Liver (tissue), 9 donors: Measurements from ENCODE around the gene EIF4B. TPM values are rescaled to one million over a fixed set of nuclear protein-coding genes. Genes with fewer than 3 reads are reported as not detected.
A peak's percentile ranks its signal among the peaks of the same experiment; 100 is the strongest.

Source experiments
- DNase-seq: peaks from one replicate; pipeline ENCODE4 v3.0.0-alpha.2; 2017; ENCODE audit warnings: low spot score
- H3K27ac ChIP-seq, 2 donors: one replicate each; pipeline ENCODE4 v1.7.0; 2013; ENCODE audit warnings: inconsistent platforms in 2 of 2, low read length in 2 of 2, control low read depth in 1 of 2, low read depth in 1 of 2, mild to moderate bottlenecking in 1 of 2
- H3K27me3 ChIP-seq, 4 donors: one replicate each; pipeline versions ENCODE4 v1.6.1 to v1.7.0; 2013; ENCODE audit warnings: low read length in 3 of 4, inconsistent platforms in 1 of 4, mild to moderate bottlenecking in 1 of 4, moderate library complexity in 1 of 4; ENCODE audit not compliant: control insufficient read depth in 4 of 4, insufficient read depth in 4 of 4
- H3K36me3 ChIP-seq, 4 donors: one replicate each; pipeline versions ENCODE4 v1.6.1 to v1.7.0; 2013; ENCODE audit warnings: low read length in 3 of 4, mild to moderate bottlenecking in 3 of 4, low read depth in 1 of 4, moderate library complexity in 1 of 4; ENCODE audit not compliant: control insufficient read depth in 4 of 4, insufficient read depth in 3 of 4
- H3K4me1 ChIP-seq, 4 donors: one replicate each; pipeline versions ENCODE4 v1.6.1 to v1.7.0; 2013; ENCODE audit warnings: low read length in 3 of 4, mild to moderate bottlenecking in 3 of 4, moderate library complexity in 1 of 4; ENCODE audit not compliant: control insufficient read depth in 4 of 4, insufficient read depth in 4 of 4
- H3K4me3 ChIP-seq, 3 donors: one replicate each; pipeline versions ENCODE4 v1.6.1 to v1.7.0; 2013; ENCODE audit warnings: low read length in 3 of 3, control low read depth in 1 of 3, low read depth in 1 of 3, mild to moderate bottlenecking in 1 of 3
- H3K9ac ChIP-seq, 2 donors: one replicate each; pipeline ENCODE4 v1.7.0; 2013; ENCODE audit warnings: low read length in 2 of 2, mild to moderate bottlenecking in 2 of 2, moderate library complexity in 2 of 2, control low read depth in 1 of 2, low read depth in 1 of 2
- H3K9me3 ChIP-seq, 4 donors: one replicate each; pipeline versions ENCODE4 v1.6.1 to v1.7.0; 2013; ENCODE audit warnings: low read length in 3 of 4; ENCODE audit not compliant: control insufficient read depth in 4 of 4
- CTCF ChIP-seq: fragments of 150-350 bp; IDR thresholded peaks from 2 replicates; pipeline ENCODE4 v1.5.1; 2017; ENCODE audit warnings: improper control_type of control experiment, low read depth, low read length; ENCODE audit not compliant: missing input control
- FOXA2 ChIP-seq: IDR thresholded peaks from 2 replicates; pipeline ENCODE4 v1.6.1; 2016; ENCODE audit warnings: antibody characterized with exemption
- RXRA ChIP-seq, 2 donors: IDR thresholded peaks; 2 replicates each; pipeline ENCODE4 v1.6.1; 2017 to 2018; ENCODE audit warnings: antibody characterized with exemption in 2 of 2, mild to moderate bottlenecking in 1 of 2
- SP1 ChIP-seq: IDR thresholded peaks from 2 replicates; pipeline ENCODE4 v1.6.1; 2018; ENCODE audit warnings: antibody characterized with exemption, mild to moderate bottlenecking
- YY1 ChIP-seq: IDR thresholded peaks from 2 replicates; pipeline ENCODE4 v1.6.1; 2016; ENCODE audit warnings: antibody characterized with exemption, mild to moderate bottlenecking
- ZBTB33 ChIP-seq: IDR thresholded peaks from 2 replicates; pipeline ENCODE4 v1.6.1; 2016; ENCODE audit warnings: antibody characterized with exemption
- WGBS: extraction: QIAGEN DNeasy Blood & Tissue Kit; methylation state at CpG from one replicate; pipeline ENCODE4 v1.1.7; 2013; 5-methylcytosine and 5-hydroxymethylcytosine counted together
- polyA plus RNA-seq, 2 donors: library from polyadenylated mRNA; stranded (reverse) in 1 of 2; unstranded in 1 of 2; fragments of 200-250 nt in 1 of 2; fragments of >200 nt in 1 of 2; fragmentation: Nextera tagmentation in 1 of 2; extraction: Ambion mirVana in 1 of 2; gene quantifications; one replicate each; pipeline versions ENCODE4 v1.2.1 to v1.2.3, GENCODE V29; 2013 to 2015
- total RNA-seq, 2 donors: library from RNA; depleted of rRNA; stranded (reverse); fragments of >200 nt; gene quantifications; one replicate each; pipeline ENCODE4 v1.2.3, GENCODE V29; 2014
- donor health status: healthy.
- donor health status: healthy.
- donor health status: healthy.
- donor health status: healthy.
- donor health status: healthy.

EIF4B gene
- total and polyA plus RNA-seq, 4 donors, result 32.1 to 273 (median 169) TPM

DNA sequence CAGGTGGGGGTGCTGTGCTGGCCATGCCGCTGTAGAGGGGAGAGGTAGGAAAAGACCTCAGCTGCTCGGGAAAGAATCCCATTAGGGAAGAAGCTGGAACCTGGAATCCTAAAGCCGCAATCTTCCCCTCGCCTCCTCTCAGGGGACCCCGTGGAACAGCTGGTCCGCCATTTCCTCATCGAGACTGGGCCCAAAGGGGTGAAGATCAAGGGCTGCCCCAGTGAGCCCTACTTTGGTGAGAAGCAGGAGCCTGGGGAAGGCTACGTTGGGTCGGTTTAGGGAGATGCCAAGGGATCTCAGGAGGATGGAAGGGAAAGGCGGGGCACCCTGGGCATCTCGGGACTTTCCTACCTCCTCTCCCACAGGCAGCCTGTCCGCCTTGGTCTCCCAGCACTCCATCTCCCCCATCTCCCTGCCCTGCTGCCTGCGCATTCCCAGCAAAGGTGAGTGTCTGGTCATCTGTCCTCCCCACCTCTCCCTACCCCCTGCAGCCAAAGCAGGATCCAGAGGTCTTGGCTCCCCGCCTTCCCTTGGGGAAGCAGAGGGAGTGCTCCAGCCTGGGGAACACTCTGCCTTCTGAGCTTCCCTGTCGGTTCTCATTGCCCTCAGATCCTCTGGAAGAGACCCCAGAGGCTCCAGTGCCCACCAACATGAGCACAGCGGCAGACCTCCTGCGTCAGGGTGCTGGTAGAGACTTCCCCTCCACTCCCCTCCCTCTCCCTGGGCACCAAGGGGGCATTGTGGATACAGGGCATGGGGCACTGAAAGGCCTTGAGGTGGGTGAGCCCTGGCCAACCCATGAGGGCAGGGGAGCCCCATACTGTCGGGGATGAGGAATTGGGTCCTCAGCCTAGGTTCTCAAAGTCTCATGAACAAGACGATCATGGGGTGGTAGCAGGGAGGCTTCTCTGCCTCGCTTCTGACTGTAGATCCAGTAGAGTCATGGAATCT is 56.0 kb downstream of the EIF4B start:
- Histone ChIP-seq H3K36me3 (peaks cover 3 to 38% (median 23%) of the 10 kb centered on the region in 4 donors), H3K27ac (peak overlapping the region; percentile 63 to 71), H3K4me3 (no peak overlapping the region), H3K4me1 (peaks cover 18 to 40% (median 29%) of the 10 kb centered on the region in 4 donors), H3K9me3 (no peaks in the 10 kb centered on the region), H3K9ac (no peak overlapping the region), H3K27me3 (no peaks in the 10 kb centered on the region)
- WGBS, result 81% methylated on average over 20 of the region's 20 CpGs
- DNase-seq, result no peak
- TF ChIP-seq CTCF, result peak; percentile 7
- TF ChIP-seq ZBTB33, result no peak
- TF ChIP-seq RXRA (IDR thresholded peaks at IDR 0.05), result no peak

- DNase-seq, result no peak
- H3K27ac ChIP-seq, result no peak overlapping the region
- peaks cover 18 to 40% (median 26%) of the 10 kb centered on the region in 4 donors for H3K4me1 ChIP-seq
These were observed 56.9 kb downstream of the EIF4B start for GRCh38 chr12:53062977-53063707.

More at GRCh38 chr12:53062977-53063707, 56.9 kb downstream of the EIF4B start:
- Histone ChIP-seq H3K9ac (no peak overlapping the region), H3K36me3 (peaks cover 3 to 32% (median 15%) of the 10 kb centered on the region in 4 donors), H3K9me3 (no peaks in the 10 kb centered on the region), H3K27me3 (no peaks in the 10 kb centered on the region), H3K4me3 (no peak overlapping the region)
- 84% methylated on average over 14 of the region's 14 CpGs for WGBS
- no peak for TF ChIP-seq YY1
- TF ChIP-seq RXRA (IDR thresholded peaks at IDR 0.05), result no peak
- TF ChIP-seq ZBTB33, result no peak
- TF ChIP-seq FOXA2, result no peak
- no peak for TF ChIP-seq SP1
